Activated CD8-positive, alpha-beta memory T cell treated with anti-CD3 and anti-CD28 coated beads, Interleukin-2, amount 50 U/mL, for 1 hour (primary cell): Measurements from ENCODE around the gene RPGRIP1L.
"Not testable (repeated sequence)": the region's sequence is repeated elsewhere in the genome, so short reads cannot be mapped to it uniquely, and the experiment has no call there.

Source experiments
- DNase-seq: peaks from one replicate; pipeline ENCODE4 v3.0.0-alpha.2; 2020; ENCODE audit errors: extremely low read depth

Gene RPGRIP1L

GRCh38 chr16:53712065-53712464 lies 8.4 kb upstream of the RPGRIP1L start:
- DNase-seq = no peak

- no peak for DNase-seq
These were observed 7.7 kb upstream of the RPGRIP1L start for GRCh38 chr16:53711390-53711789.

- no peak for DNase-seq
These were observed 4.8 kb upstream of the RPGRIP1L start for GRCh38 chr16:53708490-53708889.

- no peak for DNase-seq
These were observed 4.0 kb upstream of the RPGRIP1L start for GRCh38 chr16:53707671-53708070.

- no peak for DNase-seq
These were observed 770 bp upstream of the RPGRIP1L start for GRCh38 chr16:53704445-53704813.

GRCh38 chr16:53698271-53698670 lies 5.4 kb downstream of the RPGRIP1L start:
- not testable (repeated sequence) for DNase-seq

GRCh38 chr16:53695070-53695469 lies 8.6 kb downstream of the RPGRIP1L start:
- no peak for DNase-seq

- DNase-seq = no peak
These were observed 10.3 kb downstream of the RPGRIP1L start for GRCh38 chr16:53693320-53693719.

GRCh38 chr16:53692146-53692545 lies 11.5 kb downstream of the RPGRIP1L start:
- DNase-seq = no peak

- no peak for DNase-seq
These were observed 12.9 kb downstream of the RPGRIP1L start for GRCh38 chr16:53690771-53691170.

GRCh38 chr16:53689636-53690035 lies 14.0 kb downstream of the RPGRIP1L start:
- no peak for DNase-seq

GRCh38 chr16:53686710-53687109 lies 16.9 kb downstream of the RPGRIP1L start:
- no peak for DNase-seq

- DNase-seq = not testable (repeated sequence)
These were observed 18.3 kb downstream of the RPGRIP1L start for GRCh38 chr16:53685334-53685733.

GRCh38 chr16:53681354-53681753 lies 22.3 kb downstream of the RPGRIP1L start:
- DNase-seq = no peak

GRCh38 chr16:53680756-53681155 lies 22.9 kb downstream of the RPGRIP1L start:
- no peak for DNase-seq

- DNase-seq = no peak
These were observed 24.8 kb downstream of the RPGRIP1L start for GRCh38 chr16:53678756-53679343.

- no peak for DNase-seq
These were observed 25.5 kb downstream of the RPGRIP1L start for GRCh38 chr16:53678155-53678554.

GRCh38 chr16:53673189-53673588 lies 30.5 kb downstream of the RPGRIP1L start:
- no peak for DNase-seq

- no peak for DNase-seq
These were observed 31.2 kb downstream of the RPGRIP1L start for GRCh38 chr16:53672461-53672860.

- no peak for DNase-seq
These were observed 34.8 kb downstream of the RPGRIP1L start for GRCh38 chr16:53668869-53669268.

GRCh38 chr16:53666786-53667415 lies 36.8 kb downstream of the RPGRIP1L start:
- DNase-seq = no peak

- no peak for DNase-seq
These were observed 38.8 kb downstream of the RPGRIP1L start for GRCh38 chr16:53664724-53665345.

GRCh38 chr16:53662072-53662471 lies 41.6 kb downstream of the RPGRIP1L start:
- no peak for DNase-seq
